Testis (tissue), 2 donors: ENCODE measurements around the gene SULT1A2.

Experiments
- POLR2A ChIP-seq: fragments of 450-650 bp; IDR thresholded peaks from one replicate; pipeline ENCODE4 v1.6.1; 2017; ENCODE audit warnings: antibody characterized with exemption, mild to moderate bottlenecking, moderate library complexity
- TF ChIP-seq, protein P1 (sequence below), 3 experiments: fragments of 450-650 bp in 2 of 3; fragments of 200-600 bp in 1 of 3; sonication (generic) in 1 of 3; IDR thresholded peaks; one replicate each; pipeline ENCODE4 v1.5.1; 2016 to 2019; ENCODE audit warnings: antibody characterized with exemption in 3 of 3, mild to moderate bottlenecking in 2 of 3, moderate library complexity in 1 of 3

DNA sequence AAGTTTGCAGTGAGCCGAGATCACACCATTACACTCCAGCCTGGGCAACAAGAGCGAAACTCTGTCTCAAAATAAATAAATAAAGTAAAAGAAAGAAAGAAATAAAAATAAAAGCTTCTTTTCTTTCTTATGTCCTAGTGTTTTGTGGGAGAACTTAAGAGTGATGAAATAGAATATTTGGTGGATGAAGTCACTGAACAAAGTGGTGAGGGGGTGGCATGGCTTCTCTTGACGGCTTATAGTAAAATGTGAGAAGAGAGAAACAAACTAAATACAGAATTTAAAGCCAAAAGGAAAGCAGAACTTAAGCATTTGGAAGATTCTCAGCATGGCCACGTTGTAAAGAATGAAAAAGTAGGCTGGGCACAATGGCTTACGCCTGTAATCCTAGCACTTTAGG, 27.8 kb downstream of the SULT1A2 start:
- TF ChIP-seq, protein P1, sequence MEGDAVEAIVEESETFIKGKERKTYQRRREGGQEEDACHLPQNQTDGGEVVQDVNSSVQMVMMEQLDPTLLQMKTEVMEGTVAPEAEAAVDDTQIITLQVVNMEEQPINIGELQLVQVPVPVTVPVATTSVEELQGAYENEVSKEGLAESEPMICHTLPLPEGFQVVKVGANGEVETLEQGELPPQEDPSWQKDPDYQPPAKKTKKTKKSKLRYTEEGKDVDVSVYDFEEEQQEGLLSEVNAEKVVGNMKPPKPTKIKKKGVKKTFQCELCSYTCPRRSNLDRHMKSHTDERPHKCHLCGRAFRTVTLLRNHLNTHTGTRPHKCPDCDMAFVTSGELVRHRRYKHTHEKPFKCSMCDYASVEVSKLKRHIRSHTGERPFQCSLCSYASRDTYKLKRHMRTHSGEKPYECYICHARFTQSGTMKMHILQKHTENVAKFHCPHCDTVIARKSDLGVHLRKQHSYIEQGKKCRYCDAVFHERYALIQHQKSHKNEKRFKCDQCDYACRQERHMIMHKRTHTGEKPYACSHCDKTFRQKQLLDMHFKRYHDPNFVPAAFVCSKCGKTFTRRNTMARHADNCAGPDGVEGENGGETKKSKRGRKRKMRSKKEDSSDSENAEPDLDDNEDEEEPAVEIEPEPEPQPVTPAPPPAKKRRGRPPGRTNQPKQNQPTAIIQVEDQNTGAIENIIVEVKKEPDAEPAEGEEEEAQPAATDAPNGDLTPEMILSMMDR (IDR thresholded peaks at IDR 0.05): no peak
- TF ChIP-seq POLR2A: no peak
